SK-N-SH treated with all-trans-retinoic acid at 6 μM for 48 hours (cell line): ENCODE results near the gene MED16.
"Not testable (repeated sequence)": the region's sequence is repeated elsewhere in the genome, so short reads cannot be mapped to it uniquely, and the experiment has no call there.

ENCODE experiments used
- ATAC-seq: fragments of 200-7000 bp; cut with Tn5 transposase; 3 replicates; pipeline ENCODE4 v1.9.1; 2020; ENCODE audit warnings: mild to moderate bottlenecking, moderate library complexity
- ARNTL ChIP-seq: fragments of 450-650 bp; formaldehyde crosslinking; IDR thresholded peaks from 2 replicates; pipeline ENCODE4 v1.5.0; 2020; ENCODE audit warnings: low read depth, mild to moderate bottlenecking, moderate library complexity, borderline replicate concordance
- CREB5 ChIP-seq: fragments of 250-450 bp; sonication (Bioruptor Pico); IDR thresholded peaks from 2 replicates; pipeline ENCODE4 v1.5.1; 2020; ENCODE audit warnings: low read depth, mild to moderate bottlenecking, moderate library complexity
- CSDC2 ChIP-seq: fragments of 250-450 bp; sonication (Bioruptor Pico); IDR thresholded peaks from 2 replicates; pipeline ENCODE4 v1.5.0; 2020; ENCODE audit warnings: mild to moderate bottlenecking, moderate library complexity
- CSRNP3 ChIP-seq: fragments of 250-450 bp; sonication (Bioruptor Pico); IDR thresholded peaks from 2 replicates; pipeline ENCODE4 v1.5.1; 2021; ENCODE audit warnings: mild to moderate bottlenecking, moderate library complexity
- ESRRG ChIP-seq: fragments of 250-450 bp; sonication (Bioruptor Pico); IDR thresholded peaks from 2 replicates; pipeline ENCODE4 v1.6.1; 2021; ENCODE audit warnings: mild to moderate bottlenecking
- GLIS3 ChIP-seq: fragments of 250-450 bp; sonication (Bioruptor Pico); IDR thresholded peaks from 2 replicates; pipeline ENCODE4 v1.5.0; 2020; ENCODE audit warnings: mild to moderate bottlenecking, moderate library complexity
- ISL1 ChIP-seq: fragments of 250-450 bp; sonication (Bioruptor Pico); IDR thresholded peaks from 2 replicates; pipeline ENCODE4 v2.1.2; 2022; ENCODE audit warnings: mild to moderate bottlenecking, moderate library complexity
- OSR1 ChIP-seq: fragments of 250-450 bp; sonication (Bioruptor Pico); IDR thresholded peaks from 2 replicates; pipeline ENCODE4 v1.8.0; 2022; ENCODE audit warnings: moderate library complexity, mild to moderate bottlenecking, inconsistent platforms
- PATZ1 ChIP-seq: fragments of 250-450 bp; sonication (Bioruptor Pico); IDR thresholded peaks from 2 replicates; pipeline ENCODE4 v1.8.0; 2020; ENCODE audit warnings: mild to moderate bottlenecking, moderate library complexity, borderline replicate concordance
- POU6F1 ChIP-seq: fragments of 250-450 bp; sonication (Bioruptor Pico); IDR thresholded peaks from 2 replicates; pipeline ENCODE4 v1.8.0; 2021; ENCODE audit warnings: low read depth, mild to moderate bottlenecking, moderate library complexity, borderline replicate concordance
- PPARA ChIP-seq: fragments of 250-450 bp; sonication (Bioruptor Pico); IDR thresholded peaks from 2 replicates; pipeline ENCODE4 v1.5.0; 2020; ENCODE audit warnings: mild to moderate bottlenecking, borderline replicate concordance
- RARB ChIP-seq: fragments of 250-450 bp; sonication (Bioruptor Pico); IDR thresholded peaks from 2 replicates; pipeline ENCODE4 v1.8.0; 2021; ENCODE audit warnings: mild to moderate bottlenecking, moderate library complexity
- TCF4 ChIP-seq: fragments of 250-450 bp; sonication (Bioruptor Pico); IDR thresholded peaks from 2 replicates; pipeline ENCODE4 v1.8.0; 2021; ENCODE audit warnings: mild to moderate bottlenecking, moderate library complexity, borderline replicate concordance
- TOX ChIP-seq: fragments of 250-450 bp; sonication (Bioruptor Pico); IDR thresholded peaks from 2 replicates; pipeline ENCODE4 v1.8.0; 2021; ENCODE audit warnings: mild to moderate bottlenecking, moderate library complexity, borderline replicate concordance
- ZC3H10 ChIP-seq: fragments of 250-450 bp; sonication (Bioruptor Pico); IDR thresholded peaks from 2 replicates; pipeline ENCODE4 v1.5.1; 2021; ENCODE audit warnings: mild to moderate bottlenecking, moderate library complexity
- ZFP3 ChIP-seq: fragments of 250-450 bp; sonication (Bioruptor Pico); IDR thresholded peaks from 2 replicates; pipeline ENCODE4 v1.5.0; 2020; ENCODE audit warnings: mild to moderate bottlenecking, moderate library complexity
- ZFP30 ChIP-seq: fragments of 450-650 bp; formaldehyde crosslinking; IDR thresholded peaks from 2 replicates; pipeline ENCODE4 v1.5.0; 2022; ENCODE audit warnings: mild to moderate bottlenecking, moderate library complexity
- ZNF565 ChIP-seq: fragments of 450-650 bp; formaldehyde crosslinking; conservative IDR thresholded peaks from 2 replicates; pipeline ENCODE4 v1.5.0; 2020; ENCODE audit warnings: low read depth, mild to moderate bottlenecking, moderate library complexity
- ZNF8 ChIP-seq: fragments of 450-650 bp; formaldehyde crosslinking; IDR thresholded peaks from 2 replicates; pipeline ENCODE4 v1.5.0; 2020; ENCODE audit warnings: mild to moderate bottlenecking, moderate library complexity

MED16 gene

GRCh38 chr19:854549-854948 is 38.4 kb downstream of the MED16 start:
- no peak for TF ChIP-seq CREB5 (CRISPR knock-in tag)
- no peak for TF ChIP-seq GLIS3 (CRISPR knock-in tag)
- no peak for TF ChIP-seq CSDC2 (CRISPR knock-in tag)
- no peak for TF ChIP-seq RARB (CRISPR knock-in tag)
- TF ChIP-seq TCF4 (CRISPR knock-in tag) = no peak
- no peak for TF ChIP-seq ZFP30 (CRISPR knock-in tag)
- TF ChIP-seq PPARA (CRISPR knock-in tag) = no peak
- ATAC-seq = no peak

- ATAC-seq = not testable (repeated sequence)
Observed at GRCh38 chr19:853614-854220, 39.3 kb downstream of the MED16 start.

- no peak for TF ChIP-seq ISL1 (CRISPR knock-in tag)
- TF ChIP-seq CSRNP3 (CRISPR knock-in tag) = no peak
- no peak for TF ChIP-seq ZC3H10 (CRISPR knock-in tag)
- TF ChIP-seq POU6F1 (CRISPR knock-in tag) = no peak
- no peak for TF ChIP-seq ZNF8 (CRISPR knock-in tag)
- TF ChIP-seq TOX (CRISPR knock-in tag) = no peak
Observed at GRCh38 chr19:853014-853585, 39.9 kb downstream of the MED16 start.

GRCh38 chr19:852136-853013 is 40.6 kb downstream of the MED16 start, which contains the start of gene ELANE:
ELANE (plus strand) TSS chr19:852303; CDS start chr19:852329, 26 bp downstream.
- TF ChIP-seq ZFP3 (CRISPR knock-in tag) (no peak), ISL1 (CRISPR knock-in tag) (no peak), POU6F1 (CRISPR knock-in tag) (no peak), CREB5 (CRISPR knock-in tag) (no peak), TCF4 (CRISPR knock-in tag) (no peak), PPARA (CRISPR knock-in tag) (no peak), GLIS3 (CRISPR knock-in tag) (no peak), ZNF565 (CRISPR knock-in tag) (no peak), ARNTL (CRISPR knock-in tag) (no peak), OSR1 (no peak), PATZ1 (CRISPR knock-in tag) (no peak), ESRRG (CRISPR knock-in tag) (no peak)
- TF ChIP-seq, all 23 proteins: peak for 0
- no peak for ATAC-seq

More at GRCh38 chr19:853014-853585, 39.9 kb downstream of the MED16 start:
- ATAC-seq = no peak
